ENCODE data around the gene JARID2. TPM values are rescaled to one million over a fixed set of nuclear protein-coding genes. Genes with fewer than 3 reads are reported as not detected.

The JARID2 gene
- polyA plus RNA-seq, 1 experiment: 9.7 TPM

GRCh38 chr6:15557174-15557573, 311.3 kb downstream of the JARID2 start:
- no peak for TF ChIP-seq CTCF (IDR thresholded peaks at IDR 0.05; ENCODE audit: low read depth, low read length)
- ChIA-PET CTCF (no interaction called here), POLR2A (interaction anchor here (0.7 kb wide), 1 partner anchor 311 kb away, joined by 7 read pairs; the partner anchor contains the start of gene JARID2)
- Histone ChIP-seq H3K9me3 (ENCODE audit: control insufficient read depth, insufficient read depth, low read length) (no peaks in the 10 kb centered on the region), H3K4me3 (ENCODE audit: low read depth, low read length) (no peak overlapping the region), H3K27me3 (ENCODE audit: control insufficient read depth, insufficient read depth, low read length) (no peaks in the 10 kb centered on the region), H3K27ac (ENCODE audit: low read depth, low read length) (no peak overlapping the region)
- DNase-seq (ENCODE audit: low read depth, low spot score): no peak

DNA sequence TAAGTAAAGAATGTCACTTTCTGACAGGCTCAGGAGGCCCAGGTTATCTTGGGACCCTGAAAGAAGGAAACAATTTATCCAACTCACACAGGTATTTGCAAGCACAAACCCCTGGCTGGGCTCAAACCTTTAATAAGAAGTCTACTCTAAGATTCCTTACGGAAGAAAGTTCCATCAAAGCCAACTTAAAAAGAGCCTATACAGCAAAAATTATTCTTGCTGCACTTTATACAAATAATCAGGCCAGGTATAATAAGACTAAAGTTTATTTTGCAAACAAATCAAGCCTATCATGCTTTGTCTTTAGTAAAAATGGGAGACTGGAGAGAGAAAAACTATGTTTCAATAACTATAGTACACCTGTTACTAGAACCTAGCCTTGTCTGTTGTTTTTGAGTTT, 314.8 kb downstream of the JARID2 start:
- Histone ChIP-seq H3K9me3 (ENCODE audit: control insufficient read depth, insufficient read depth, low read length) (no peaks in the 10 kb centered on the region), H3K4me3 (ENCODE audit: low read depth, low read length) (no peak overlapping the region), H3K27me3 (ENCODE audit: control insufficient read depth, insufficient read depth, low read length) (no peaks in the 10 kb centered on the region), H3K27ac (ENCODE audit: low read depth, low read length) (no peak overlapping the region)
- TF ChIP-seq CTCF (IDR thresholded peaks at IDR 0.05; ENCODE audit: low read depth, low read length): no peak
- POLR2A ChIA-PET: interaction anchor here (0.6 kb wide), 1 partner anchor 15 kb away, joined by 4 read pairs; no protein-coding TSS in a partner anchor
- DNase-seq (ENCODE audit: low read depth, low spot score): no peak
- CTCF ChIA-PET: no interaction called here

- no peak for TF ChIP-seq CTCF (IDR thresholded peaks at IDR 0.05; ENCODE audit: low read depth, low read length)
- Histone ChIP-seq H3K4me3 (ENCODE audit: low read depth, low read length) (no peak overlapping the region), H3K9me3 (ENCODE audit: control insufficient read depth, insufficient read depth, low read length) (no peaks in the 10 kb centered on the region), H3K27me3 (ENCODE audit: control insufficient read depth, insufficient read depth, low read length) (no peaks in the 10 kb centered on the region), H3K27ac (ENCODE audit: low read depth, low read length) (peak overlapping the region; percentile 23)
- ChIA-PET POLR2A (no interaction called here), CTCF (no interaction called here)
- no peak for DNase-seq (ENCODE audit: low read depth, low spot score)
Observed at GRCh38 chr6:15561447-15562199, 315.8 kb downstream of the JARID2 start.

DNA sequence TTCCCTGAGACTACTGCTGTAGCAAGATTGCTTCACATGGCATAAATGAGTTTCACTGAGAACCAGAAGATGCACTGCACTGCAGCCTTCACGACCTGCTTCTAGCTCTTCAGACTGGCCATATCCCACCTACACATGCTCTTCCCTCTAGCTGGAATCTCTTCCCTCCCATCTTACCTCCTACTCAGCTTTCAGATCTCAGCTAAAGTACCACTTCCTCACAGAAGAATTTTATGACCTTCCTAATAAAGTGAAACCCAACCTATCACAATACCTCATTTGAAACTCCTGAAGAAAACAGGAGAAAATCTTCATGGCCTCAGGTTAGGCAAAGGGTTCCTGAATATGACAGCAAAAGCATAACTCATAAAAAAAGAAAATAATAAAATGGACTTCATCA, 317.1 kb downstream of the JARID2 start:
- CTCF ChIA-PET: no interaction called here
- Histone ChIP-seq H3K9me3 (ENCODE audit: control insufficient read depth, insufficient read depth, low read length) (no peaks in the 10 kb centered on the region), H3K27me3 (ENCODE audit: control insufficient read depth, insufficient read depth, low read length) (no peaks in the 10 kb centered on the region), H3K4me3 (ENCODE audit: low read depth, low read length) (no peak overlapping the region), H3K27ac (ENCODE audit: low read depth, low read length) (no peak overlapping the region)
- no peak for DNase-seq (ENCODE audit: low read depth, low spot score)
- no peak for TF ChIP-seq CTCF (IDR thresholded peaks at IDR 0.05; ENCODE audit: low read depth, low read length)
- POLR2A ChIA-PET: no interaction called here

- POLR2A ChIA-PET: no interaction called here
- Histone ChIP-seq H3K4me3 (ENCODE audit: low read depth, low read length) (no peak overlapping the region), H3K9me3 (ENCODE audit: control insufficient read depth, insufficient read depth, low read length) (no peaks in the 10 kb centered on the region), H3K27me3 (ENCODE audit: control insufficient read depth, insufficient read depth, low read length) (no peaks in the 10 kb centered on the region), H3K27ac (ENCODE audit: low read depth, low read length) (no peak overlapping the region)
- DNase-seq (ENCODE audit: low read depth, low spot score): no peak
- CTCF ChIA-PET: no interaction called here
- TF ChIP-seq CTCF (IDR thresholded peaks at IDR 0.05; ENCODE audit: low read depth, low read length): no peak
Observed at GRCh38 chr6:15569035-15569995, 323.4 kb downstream of the JARID2 start.
